GM21367 (cell line): ENCODE data around the gene SLC15A4.

ENCODE experiments used
- ATAC-seq: cut with Tn5 transposase; IDR thresholded peaks from one replicate; pipeline ENCODE4 v1.9.1; 2021; ENCODE audit not compliant: unreplicated experiment

SLC15A4 gene

GRCh38 chr12:128795530-128796361 lies 28.0 kb downstream of the SLC15A4 start:
- ATAC-seq, result no peak

- ATAC-seq, result no peak
Measured at GRCh38 chr12:128794661-128795529, 28.9 kb downstream of the SLC15A4 start.

GRCh38 chr12:128793701-128794100 lies 30.1 kb downstream of the SLC15A4 start:
- no peak for ATAC-seq

- ATAC-seq, result no peak
Measured at GRCh38 chr12:128792881-128793280, 30.9 kb downstream of the SLC15A4 start.

- ATAC-seq, result no peak
Measured at GRCh38 chr12:128792398-128792797, 31.4 kb downstream of the SLC15A4 start.

GRCh38 chr12:128791395-128792322 lies 32.1 kb downstream of the SLC15A4 start:
- ATAC-seq, result no peak

- no peak for ATAC-seq
Measured at GRCh38 chr12:128790653-128791373, 32.9 kb downstream of the SLC15A4 start.

- no peak for ATAC-seq
Measured at GRCh38 chr12:128790221-128790620, 33.5 kb downstream of the SLC15A4 start.

- ATAC-seq, result no peak
Measured at GRCh38 chr12:128789356-128789929, 34.3 kb downstream of the SLC15A4 start.

- ATAC-seq, result no peak
Measured at GRCh38 chr12:128787827-128788226, 35.9 kb downstream of the SLC15A4 start.

GRCh38 chr12:128786741-128787391 lies 36.9 kb downstream of the SLC15A4 start:
- ATAC-seq, result no peak

- no peak for ATAC-seq
Measured at GRCh38 chr12:128784030-128784760, 39.6 kb downstream of the SLC15A4 start.

- peak; percentile 79 for ATAC-seq
Measured at GRCh38 chr12:128783129-128783574, 40.6 kb downstream of the SLC15A4 start.

- ATAC-seq, result no peak
Measured at GRCh38 chr12:128779901-128780300, 43.9 kb downstream of the SLC15A4 start.

GRCh38 chr12:128772249-128772648 lies 51.5 kb downstream of the SLC15A4 start:
- ATAC-seq, result no peak

- no peak for ATAC-seq
Measured at GRCh38 chr12:128771681-128772080, 52.1 kb downstream of the SLC15A4 start.

GRCh38 chr12:128767518-128767917 lies 56.2 kb downstream of the SLC15A4 start:
- no peak for ATAC-seq

GRCh38 chr12:128766738-128767501 lies 56.8 kb downstream of the SLC15A4 start:
- ATAC-seq, result no peak
